ENCODE measurements around the gene MARS2.
A peak's percentile ranks its signal among the peaks of the same experiment; 100 is the strongest.
"Not testable (repeated sequence)": the region's sequence is repeated elsewhere in the genome, so short reads cannot be mapped to it uniquely, and the experiment has no call there.

MARS2 gene

GRCh38 chr2:197707316-197708213, 2.4 kb downstream of the MARS2 start:
- peak; percentile 30 for DNase-seq

- DNase-seq, result no peak
These were observed 3.2 kb downstream of the MARS2 start for GRCh38 chr2:197708331-197708730.

- DNase-seq, result not testable (repeated sequence)
These were observed 4.0 kb downstream of the MARS2 start for GRCh38 chr2:197709140-197709539.

- no peak for DNase-seq
These were observed 5.4 kb downstream of the MARS2 start for GRCh38 chr2:197710424-197711042.

- no peak for DNase-seq
These were observed 6.4 kb downstream of the MARS2 start for GRCh38 chr2:197711578-197711977.

- no peak for DNase-seq
These were observed 8.1 kb downstream of the MARS2 start for GRCh38 chr2:197713271-197713670.

- DNase-seq, result no peak
These were observed 12.7 kb downstream of the MARS2 start for GRCh38 chr2:197717863-197718262.

- no peak for DNase-seq
These were observed 21.8 kb downstream of the MARS2 start for GRCh38 chr2:197727011-197727410.

GRCh38 chr2:197728555-197729544, 23.7 kb downstream of the MARS2 start:
- not testable (repeated sequence) for DNase-seq

GRCh38 chr2:197740200-197740599, 35.0 kb downstream of the MARS2 start:
- no peak for DNase-seq
